Vagina (tissue), 2 donors: ENCODE data around the gene SLC35D1.

ENCODE experiments used
- POLR2A ChIP-seq, 2 donors: fragments of 450-650 bp; IDR thresholded peaks; one replicate each; pipeline ENCODE4 v1.6.1; 2017; ENCODE audit warnings: antibody characterized with exemption in 2 of 2, mild to moderate bottlenecking in 2 of 2, moderate library complexity in 2 of 2
- TF ChIP-seq, protein P1 (sequence below), 3 experiments: fragments of 450-650 bp in 2 of 3; fragments of 200-600 bp in 1 of 3; sonication (generic) in 1 of 3; IDR thresholded peaks; one replicate each; pipeline ENCODE4 v1.5.1; 2017 to 2019; ENCODE audit warnings: antibody characterized with exemption in 3 of 3, mild to moderate bottlenecking in 2 of 3, moderate library complexity in 2 of 3

DNA sequence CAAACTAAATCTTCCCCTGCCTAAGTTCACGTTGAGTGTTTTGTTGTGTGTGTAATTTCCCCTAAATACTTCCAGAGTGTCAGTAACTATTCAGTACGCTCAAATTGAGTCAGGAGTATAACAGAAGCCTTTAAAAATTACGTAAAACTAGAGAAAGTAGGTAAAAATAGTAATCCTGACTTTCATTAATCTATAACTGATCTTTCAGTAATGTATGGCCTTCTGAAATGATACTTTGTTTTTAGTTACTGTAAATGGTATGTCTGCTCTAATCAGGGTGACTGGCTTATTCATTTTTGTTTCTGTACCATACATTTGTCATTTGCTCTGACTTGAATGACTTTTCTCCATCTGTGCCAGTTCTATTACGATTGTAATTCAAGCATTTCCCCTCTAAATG, 99.7 kb downstream of the SLC35D1 start:
- TF ChIP-seq, protein P1, sequence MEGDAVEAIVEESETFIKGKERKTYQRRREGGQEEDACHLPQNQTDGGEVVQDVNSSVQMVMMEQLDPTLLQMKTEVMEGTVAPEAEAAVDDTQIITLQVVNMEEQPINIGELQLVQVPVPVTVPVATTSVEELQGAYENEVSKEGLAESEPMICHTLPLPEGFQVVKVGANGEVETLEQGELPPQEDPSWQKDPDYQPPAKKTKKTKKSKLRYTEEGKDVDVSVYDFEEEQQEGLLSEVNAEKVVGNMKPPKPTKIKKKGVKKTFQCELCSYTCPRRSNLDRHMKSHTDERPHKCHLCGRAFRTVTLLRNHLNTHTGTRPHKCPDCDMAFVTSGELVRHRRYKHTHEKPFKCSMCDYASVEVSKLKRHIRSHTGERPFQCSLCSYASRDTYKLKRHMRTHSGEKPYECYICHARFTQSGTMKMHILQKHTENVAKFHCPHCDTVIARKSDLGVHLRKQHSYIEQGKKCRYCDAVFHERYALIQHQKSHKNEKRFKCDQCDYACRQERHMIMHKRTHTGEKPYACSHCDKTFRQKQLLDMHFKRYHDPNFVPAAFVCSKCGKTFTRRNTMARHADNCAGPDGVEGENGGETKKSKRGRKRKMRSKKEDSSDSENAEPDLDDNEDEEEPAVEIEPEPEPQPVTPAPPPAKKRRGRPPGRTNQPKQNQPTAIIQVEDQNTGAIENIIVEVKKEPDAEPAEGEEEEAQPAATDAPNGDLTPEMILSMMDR (IDR thresholded peaks at IDR 0.05): no peak
- TF ChIP-seq POLR2A (IDR thresholded peaks at IDR 0.05): no peak
